ENCODE data around the gene OR10G2. TPM values are rescaled to one million over a fixed set of nuclear protein-coding genes. Genes with fewer than 3 reads are reported as not detected.

Gene OR10G2, protein sequence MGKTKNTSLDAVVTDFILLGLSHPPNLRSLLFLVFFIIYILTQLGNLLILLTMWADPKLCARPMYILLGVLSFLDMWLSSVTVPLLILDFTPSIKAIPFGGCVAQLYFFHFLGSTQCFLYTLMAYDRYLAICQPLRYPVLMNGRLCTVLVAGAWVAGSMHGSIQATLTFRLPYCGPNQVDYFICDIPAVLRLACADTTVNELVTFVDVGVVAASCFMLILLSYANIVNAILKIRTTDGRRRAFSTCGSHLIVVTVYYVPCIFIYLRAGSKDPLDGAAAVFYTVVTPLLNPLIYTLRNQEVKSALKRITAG
- not detected in 2 replicates for total RNA-seq

GRCh38 chr14:21634840-21635239, at the start of gene OR10G2:
TSS of gene OR10G2 (minus strand) at chr14:21634940. CDS start at chr14:21634842, 98 bp downstream.

DNA sequence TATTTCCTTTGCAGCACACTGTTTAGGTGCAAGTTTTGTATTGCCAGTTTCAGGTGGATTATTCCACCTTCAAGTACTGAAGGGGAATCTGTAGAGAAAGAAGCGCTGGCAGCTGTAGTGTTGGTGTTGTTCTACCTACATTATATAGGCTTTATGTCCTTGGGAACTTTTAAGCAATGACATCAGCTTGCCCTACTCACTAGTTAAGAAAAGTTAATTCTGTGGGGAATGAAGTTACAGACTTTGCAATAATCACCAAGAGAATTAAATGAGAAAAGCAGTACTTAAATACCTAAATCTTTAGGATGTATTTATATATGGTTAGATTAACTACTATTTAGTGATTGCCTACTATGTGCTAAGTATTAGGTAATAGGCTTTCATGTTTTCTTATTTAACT, 39.0 kb upstream of the OR10G2 start, which contains the start of gene OR4E1:
Gene OR4E1, minus strand, starts transcription at position 101 of the 400 bp plus-strand sequence. CDS start 2,883 bp downstream, outside the sequence.

DNA sequence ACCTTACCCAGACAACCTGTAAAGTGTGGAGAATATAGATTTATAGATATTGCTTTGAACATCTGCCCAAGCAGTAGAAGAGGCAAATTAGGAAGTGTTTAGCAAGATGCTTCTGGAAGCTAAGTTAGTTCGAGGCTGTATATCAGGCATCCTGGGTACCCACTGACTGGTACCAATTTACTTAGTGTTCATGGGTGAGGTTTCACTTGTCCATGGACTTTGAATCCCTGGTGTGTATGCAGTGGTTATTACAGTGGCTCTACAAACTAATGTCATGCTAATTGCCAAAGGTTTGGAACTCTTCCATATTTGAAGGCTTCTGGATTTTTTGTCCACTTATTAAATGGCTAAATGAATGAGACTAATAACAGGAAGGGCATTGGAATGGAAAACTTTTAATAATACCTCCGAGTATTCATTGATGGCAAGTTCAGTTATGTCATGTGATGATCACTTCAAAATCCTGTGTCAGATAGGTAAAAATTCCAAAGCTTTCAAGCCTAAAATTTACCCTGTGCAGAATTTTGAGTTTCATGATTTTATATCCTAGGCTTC, 18.7 kb upstream of the OR10G2 start, which contains the start of gene OR4E2:
Gene OR4E2, plus strand, starts transcription at position 505 of the 555 bp plus-strand sequence. CDS start 11,248 bp downstream, outside the sequence.

Other genes with a start within 250 kb of the OR10G2 start
- gene CHD8, start 178.8 kb downstream of the OR10G2 start, total RNA-seq, result 47.7 and 51.1 TPM in 2 replicates
- gene RAB2B, start 158.0 kb downstream of the OR10G2 start, total RNA-seq, result 20.7 and 24.2 TPM in 2 replicates
- 21.5 and 30.5 TPM in 2 replicates for gene TOX4, start 157.7 kb downstream of the OR10G2 start, total RNA-seq
- gene METTL3, start 123.6 kb downstream of the OR10G2 start, total RNA-seq, result 39.2 and 52.8 TPM in 2 replicates
- 1.5 and 2.1 TPM in 2 replicates for gene SALL2, start 108.6 kb downstream of the OR10G2 start, total RNA-seq
- gene OR10G3, start 54.9 kb downstream of the OR10G2 start, total RNA-seq, result not detected in 2 replicates
- not detected in 2 replicates for gene OR4E2, start 18.9 kb upstream of the OR10G2 start, total RNA-seq
- not detected in 2 replicates for gene OR4E1, start 38.9 kb upstream of the OR10G2 start, total RNA-seq